Muscle of leg (tissue), 11 donors: ENCODE measurements around the gene ENTPD7. TPM values are rescaled to one million over a fixed set of nuclear protein-coding genes. Genes with fewer than 3 reads are reported as not detected.
"Not testable (repeated sequence)": the region's sequence is repeated elsewhere in the genome, so short reads cannot be mapped to it uniquely, and the experiment has no call there.

Experiments
- DNase-seq: peaks from one replicate; pipeline ENCODE4 v3.0.0; 2013
- H3K27ac ChIP-seq: one replicate; pipeline ENCODE4 v1.5.1; 2013; ENCODE audit warnings: mild to moderate bottlenecking, low read length, control low read depth
- H3K27me3 ChIP-seq: one replicate; pipeline ENCODE4 v1.6.1; 2013; ENCODE audit warnings: low read length; ENCODE audit not compliant: control insufficient read depth, insufficient read depth
- H3K36me3 ChIP-seq: one replicate; pipeline ENCODE4 v1.6.1; 2013; ENCODE audit warnings: low read length; ENCODE audit not compliant: control insufficient read depth, insufficient read depth
- H3K4me1 ChIP-seq: one replicate; pipeline ENCODE4 v1.6.1; 2013; ENCODE audit warnings: low read length; ENCODE audit not compliant: control insufficient read depth, insufficient read depth
- H3K4me3 ChIP-seq: one replicate; pipeline ENCODE4 v1.5.1; 2013; ENCODE audit warnings: low read length, control low read depth
- H3K9me3 ChIP-seq: replicated peaks from 2 replicates; pipeline ENCODE4 v1.6.1; 2013; ENCODE audit warnings: low read depth, low read length; ENCODE audit not compliant: control insufficient read depth
- WGBS: methylation state at CpG from one replicate; pipeline ENCODE4 v1.1.5; 2013; ENCODE audit warnings: missing lambda C conversion rate; ENCODE audit not compliant: insufficient coverage; 5-methylcytosine and 5-hydroxymethylcytosine counted together
- polyA plus RNA-seq, 8 donors: library from polyadenylated mRNA; unstranded; fragments of 120-200 nt; gene quantifications; one replicate each; pipeline versions ENCODE4 v1.2.1 to v1.2.3, GENCODE V29; 2013; ENCODE audit warnings: inconsistent platforms in 1 of 8, low replicate concordance in 1 of 8; ENCODE audit not compliant: insufficient read length in 8 of 8, insufficient read depth in 1 of 8
- total RNA-seq: library from RNA; stranded (reverse); fragments of 120-200 nt; gene quantifications from one replicate; pipeline ENCODE4 v1.2.4, GENCODE V29; 2013

Gene ENTPD7
- total and polyA plus RNA-seq, 9 donors: 3.4 to 4.9 (median 4.3) TPM

DNA sequence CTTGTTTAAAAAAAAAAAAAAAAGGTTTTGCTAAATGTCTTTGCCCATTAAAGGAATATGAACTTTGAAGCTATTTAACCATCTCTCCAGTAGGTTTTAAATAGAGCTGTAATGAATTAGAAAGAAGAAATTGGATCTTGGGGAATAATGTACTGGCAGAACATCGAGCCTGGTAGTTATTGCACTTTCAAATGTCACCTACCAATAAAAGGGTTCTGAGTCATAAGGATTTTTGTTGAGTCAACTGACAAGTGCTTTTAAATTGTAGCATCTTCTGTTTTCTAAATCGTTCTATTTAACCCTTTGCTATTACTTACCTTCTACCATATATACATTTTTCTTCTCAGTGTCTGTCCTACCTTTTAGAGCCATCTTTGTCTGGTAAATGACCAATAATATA, 83.4 kb downstream of the ENTPD7 start:
- Histone ChIP-seq H3K27ac (no peak overlapping the region), H3K36me3 (peaks cover 37% of the 10 kb centered on the region), H3K4me1 (no peaks in the 10 kb centered on the region), H3K27me3 (no peaks in the 10 kb centered on the region), H3K4me3 (no peak overlapping the region), H3K9me3 (peaks cover 8% of the 10 kb centered on the region)
- WGBS: no CpG with 5 or more reads among the region's 2 CpGs
- no peak for DNase-seq

DNA sequence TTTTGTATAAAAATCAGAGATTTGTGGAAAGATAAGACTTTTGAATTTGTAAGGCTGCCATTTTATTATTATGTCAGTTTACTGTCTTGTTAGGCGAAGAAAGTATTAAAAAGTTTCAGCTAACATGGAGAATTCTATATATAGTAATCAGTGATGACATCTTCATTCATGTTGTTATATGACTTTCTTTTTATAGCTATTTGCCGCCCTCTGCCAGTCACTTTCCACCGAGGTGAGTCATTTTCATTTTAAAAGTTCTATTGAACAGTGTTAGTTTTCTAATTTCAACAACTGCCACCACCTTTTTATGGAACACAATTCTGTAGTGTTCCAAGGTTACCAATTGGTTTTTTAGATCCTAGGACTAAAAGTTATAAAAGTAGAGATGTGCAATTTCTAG, 84.5 kb downstream of the ENTPD7 start:
- Histone ChIP-seq H3K9me3 (peaks cover 8% of the 10 kb centered on the region), H3K4me1 (no peaks in the 10 kb centered on the region), H3K36me3 (peaks cover 40% of the 10 kb centered on the region), H3K4me3 (no peak overlapping the region), H3K27me3 (no peaks in the 10 kb centered on the region), H3K27ac (no peak overlapping the region)
- no CpG with 5 or more reads among the region's 3 CpGs for WGBS
- DNase-seq: no peak

DNA sequence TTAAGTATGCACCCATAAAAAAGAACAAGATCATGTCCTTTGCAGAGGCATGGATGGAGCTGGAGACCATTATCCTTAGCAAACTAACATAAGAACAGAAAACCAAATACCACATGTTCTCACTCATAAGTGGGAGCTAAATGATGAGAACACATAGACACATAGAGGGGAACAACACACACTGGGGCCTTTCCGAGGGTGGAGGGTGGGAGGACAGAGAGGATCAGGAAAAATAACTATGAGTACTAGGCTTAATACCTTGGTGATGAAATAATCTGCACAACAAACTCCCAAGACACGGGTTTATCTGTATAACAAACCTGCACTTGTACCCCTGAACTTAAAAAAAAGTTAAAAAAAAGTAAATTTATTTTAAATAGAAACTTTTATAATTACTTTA, 86.9 kb downstream of the ENTPD7 start:
- not testable (repeated sequence) for H3K4me1 ChIP-seq, H3K4me3 ChIP-seq, H3K27me3 ChIP-seq, H3K9me3 ChIP-seq, DNase-seq, H3K27ac ChIP-seq
- peaks cover 35% of the 10 kb centered on the region for H3K36me3 ChIP-seq
- WGBS: no CpG with 5 or more reads among the region's 2 CpGs

- H3K4me1 ChIP-seq: no peaks in the 10 kb centered on the region
- H3K4me3 ChIP-seq: no peak overlapping the region
- no peaks in the 10 kb centered on the region for H3K27me3 ChIP-seq
- DNase-seq: no peak
- WGBS: 100% methylated on average over 1 of the region's 2 CpGs
- peaks cover 30% of the 10 kb centered on the region for H3K36me3 ChIP-seq
- H3K9me3 ChIP-seq: no peaks in the 10 kb centered on the region
- H3K27ac ChIP-seq: no peak overlapping the region
Measured at GRCh38 chr10:99748823-99749451, 89.6 kb downstream of the ENTPD7 start.

- H3K4me1 ChIP-seq: no peaks in the 10 kb centered on the region
- H3K27me3 ChIP-seq: no peaks in the 10 kb centered on the region
- H3K36me3 ChIP-seq: peaks cover 30% of the 10 kb centered on the region
- DNase-seq: no peak
- no peak overlapping the region for H3K4me3 ChIP-seq
- H3K9me3 ChIP-seq: no peaks in the 10 kb centered on the region
- no peak overlapping the region for H3K27ac ChIP-seq
Measured at GRCh38 chr10:99750641-99751040, 91.3 kb downstream of the ENTPD7 start.

DNA sequence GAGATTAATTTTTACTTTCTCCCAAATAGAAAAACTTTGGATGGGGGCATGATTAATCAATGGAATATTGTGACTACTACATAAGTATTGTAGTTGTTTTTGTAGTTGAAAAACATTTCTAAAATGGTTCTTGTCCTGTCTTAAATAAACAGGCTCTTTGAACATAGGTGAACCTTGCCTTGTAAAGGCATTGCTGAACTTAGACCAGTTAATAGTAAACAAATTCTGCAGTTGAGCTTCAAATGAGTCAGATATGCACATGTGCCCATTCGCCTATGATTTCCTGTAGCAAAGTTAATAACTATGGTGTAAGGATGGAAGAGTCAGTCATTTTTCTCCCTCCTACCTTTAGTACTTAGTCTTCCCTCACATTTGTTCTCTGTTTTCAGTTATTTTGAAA, 95.4 kb downstream of the ENTPD7 start:
- no peaks in the 10 kb centered on the region for H3K27me3 ChIP-seq
- H3K36me3 ChIP-seq: peaks cover 27% of the 10 kb centered on the region

More for the DNA sequence above, 95.4 kb downstream of the ENTPD7 start:
- no CpG with 5 or more reads among the region's 1 CpG for WGBS
- DNase-seq: no peak
- no peaks in the 10 kb centered on the region for H3K4me1 ChIP-seq
- H3K4me3 ChIP-seq: no peak overlapping the region
- H3K27ac ChIP-seq: no peak overlapping the region
- no peaks in the 10 kb centered on the region for H3K9me3 ChIP-seq

Other genes starting within 250 kb of the ENTPD7 start
- 26.7 TPM for gene GOT1, start 228.9 kb upstream of the ENTPD7 start, total RNA-seq
- gene GOT1, start 228.9 kb upstream of the ENTPD7 start, polyA plus RNA-seq: 10 to 100 TPM; 34.9 to 48.3 (median 43.2) TPM
- 0.62 TPM for gene NKX2-3, start 126.6 kb upstream of the ENTPD7 start, total RNA-seq
- gene NKX2-3, start 126.6 kb upstream of the ENTPD7 start, polyA plus RNA-seq: 1 to 10 TPM in 3 of 8 donors, under 1 TPM in 5; 0.11 to 2.0 (median 0.80) TPM
- 25.7 TPM for gene SLC25A28, start 39.1 kb upstream of the ENTPD7 start, total RNA-seq
- 10 to 100 TPM; 23.6 to 38.9 (median 31.1) TPM for gene SLC25A28, start 39.1 kb upstream of the ENTPD7 start, polyA plus RNA-seq
- gene COX15, start 72.6 kb downstream of the ENTPD7 start, total RNA-seq: 30.1 TPM
- 10 to 100 TPM; 23.7 to 36.1 (median 29.5) TPM for gene COX15, start 72.6 kb downstream of the ENTPD7 start, polyA plus RNA-seq
- gene CUTC, start 72.7 kb downstream of the ENTPD7 start, total RNA-seq: 21.4 TPM
- gene CUTC, start 72.7 kb downstream of the ENTPD7 start, polyA plus RNA-seq: 10 to 100 TPM; 17.5 to 22.5 (median 19.7) TPM
- gene ABCC2, start 123.1 kb downstream of the ENTPD7 start, total RNA-seq: 1.1 TPM
- 1 to 10 TPM in 2 of 8 donors, under 1 TPM in 6; 0.42 to 4.0 (median 0.67) TPM for gene ABCC2, start 123.1 kb downstream of the ENTPD7 start, polyA plus RNA-seq